Thyroid gland (tissue), 4 donors: ENCODE measurements around the gene FAM78A.

Experiments
- POLR2A ChIP-seq, 2 donors: fragments of 450-650 bp; IDR thresholded peaks; one replicate each; pipeline ENCODE4 v1.6.1; 2017; ENCODE audit warnings: antibody characterized with exemption in 2 of 2, mild to moderate bottlenecking in 2 of 2, moderate library complexity in 1 of 2
- TF ChIP-seq, protein P1 (sequence below), 6 experiments: fragments of 200-600 bp in 3 of 6; fragments of 450-650 bp in 3 of 6; sonication (generic) in 3 of 6; IDR thresholded peaks; one replicate each; pipeline ENCODE4 v1.5.1; 2016 to 2019; ENCODE audit warnings: antibody characterized with exemption in 6 of 6, mild to moderate bottlenecking in 2 of 6, inconsistent platforms in 1 of 6, moderate library complexity in 1 of 6

GRCh38 chr9:131258186-131258585 lies 18.1 kb downstream of the FAM78A start:
- TF ChIP-seq, protein P1, sequence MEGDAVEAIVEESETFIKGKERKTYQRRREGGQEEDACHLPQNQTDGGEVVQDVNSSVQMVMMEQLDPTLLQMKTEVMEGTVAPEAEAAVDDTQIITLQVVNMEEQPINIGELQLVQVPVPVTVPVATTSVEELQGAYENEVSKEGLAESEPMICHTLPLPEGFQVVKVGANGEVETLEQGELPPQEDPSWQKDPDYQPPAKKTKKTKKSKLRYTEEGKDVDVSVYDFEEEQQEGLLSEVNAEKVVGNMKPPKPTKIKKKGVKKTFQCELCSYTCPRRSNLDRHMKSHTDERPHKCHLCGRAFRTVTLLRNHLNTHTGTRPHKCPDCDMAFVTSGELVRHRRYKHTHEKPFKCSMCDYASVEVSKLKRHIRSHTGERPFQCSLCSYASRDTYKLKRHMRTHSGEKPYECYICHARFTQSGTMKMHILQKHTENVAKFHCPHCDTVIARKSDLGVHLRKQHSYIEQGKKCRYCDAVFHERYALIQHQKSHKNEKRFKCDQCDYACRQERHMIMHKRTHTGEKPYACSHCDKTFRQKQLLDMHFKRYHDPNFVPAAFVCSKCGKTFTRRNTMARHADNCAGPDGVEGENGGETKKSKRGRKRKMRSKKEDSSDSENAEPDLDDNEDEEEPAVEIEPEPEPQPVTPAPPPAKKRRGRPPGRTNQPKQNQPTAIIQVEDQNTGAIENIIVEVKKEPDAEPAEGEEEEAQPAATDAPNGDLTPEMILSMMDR (IDR thresholded peaks at IDR 0.05) = no peak
- TF ChIP-seq POLR2A (IDR thresholded peaks at IDR 0.05) = no peak
